Right lobe of liver (tissue), 6 donors: ENCODE data around the gene CTDP1. TPM values are rescaled to one million over a fixed set of nuclear protein-coding genes. Genes with fewer than 3 reads are reported as not detected.

Experiments used
- ATAC-seq, 4 donors: fragments of 200-7000 bp; cut with Tn5 transposase; one replicate each; pipeline ENCODE4 v1.9.1; 2020; ENCODE audit warnings: mild to moderate bottlenecking in 4 of 4, moderate library complexity in 4 of 4
- DNase-seq, 3 donors: peaks; one replicate each; pipeline ENCODE4 v3.0.0-alpha.2; 2020
- H3K27ac ChIP-seq, 3 donors: fragments of 200-600 bp; one replicate each; pipeline ENCODE4 v1.8.0; 2022
- H3K27me3 ChIP-seq, 2 donors: fragments of 200-600 bp; one replicate each; pipeline ENCODE4 v1.8.0; 2022
- H3K36me3 ChIP-seq, 4 donors: fragments of 200-600 bp; sonication (generic) in 1 of 4; one replicate each; pipeline versions ENCODE4 v1.5.1 to v1.8.0; 2017 to 2022; ENCODE audit warnings: control low read depth in 1 of 4
- H3K4me1 ChIP-seq, 4 donors: fragments of 200-600 bp; sonication (generic) in 1 of 4; one replicate each; pipeline versions ENCODE4 v1.5.1 to v1.8.0; 2017 to 2022; ENCODE audit warnings: control low read depth in 1 of 4
- H3K4me3 ChIP-seq, 3 donors: fragments of 200-600 bp; one replicate each; pipeline ENCODE4 v1.8.0; 2022
- H3K9me3 ChIP-seq, 4 donors: fragments of 200-600 bp; sonication (generic) in 1 of 4; one replicate each; pipeline versions ENCODE4 v1.5.1 to v1.8.0; 2017 to 2022; ENCODE audit warnings: control low read depth in 1 of 4
- POLR2A ChIP-seq: fragments of 450-650 bp; IDR thresholded peaks from one replicate; pipeline ENCODE4 v1.6.1; 2017; ENCODE audit warnings: antibody characterized with exemption, mild to moderate bottlenecking
- WGBS: methylation state at CpG from one replicate; pipeline ENCODE4 v1.1.6; 2018; ENCODE audit warnings: low coverage, low lambda C conversion rate; ENCODE audit not compliant: insufficient coverage; ENCODE audit errors: missing lambda C conversion rate; 5-methylcytosine and 5-hydroxymethylcytosine counted together
- intact Hi-C, 2 donors: fragments of 100-400 bp; cut with DNase I; formaldehyde crosslinking; loops; one replicate each; pipeline versions ENCODE4 v1.11.2 to v1.14.1; 2022
- total RNA-seq, 6 experiments: library from RNA; depleted of rRNA in 2 of 6; stranded (reverse); fragments of >200 nt in 2 of 6; fragmentation: NEBNext Ultra II Directional in 3 of 6; extraction: Animal tissue kit (Norgen Biotek cat#: 25700) in 3 of 6; gene quantifications; one replicate each; pipeline versions ENCODE4 v1.1.0 to v1.2.4, GENCODE V29; 2016 to 2023
- TF ChIP-seq, protein P1 (sequence below), 4 donors: fragments of 200-600 bp in 3 of 4; fragments of 450-650 bp in 1 of 4; IDR thresholded peaks; one replicate each; pipeline versions ENCODE4 v1.5.1 to v1.8.0; 2016 to 2022; ENCODE audit warnings: antibody characterized with exemption in 4 of 4, mild to moderate bottlenecking in 2 of 4
- donor health status: DM: no; HTN: yes; CAD: no.
- donor health status: DM: no; HTN: no; CAD: no.
- donor health status: DM: no; HTN: no; CAD: no.
- donor health status: DM: no; HTN: yes; CAD: no.
- donor health status: DM: no; HTN: yes; CAD: no.

Gene CTDP1
- total RNA-seq, 6 experiments from 2014 or later = 7.5 to 10.4 (median 8.2) TPM

DNA sequence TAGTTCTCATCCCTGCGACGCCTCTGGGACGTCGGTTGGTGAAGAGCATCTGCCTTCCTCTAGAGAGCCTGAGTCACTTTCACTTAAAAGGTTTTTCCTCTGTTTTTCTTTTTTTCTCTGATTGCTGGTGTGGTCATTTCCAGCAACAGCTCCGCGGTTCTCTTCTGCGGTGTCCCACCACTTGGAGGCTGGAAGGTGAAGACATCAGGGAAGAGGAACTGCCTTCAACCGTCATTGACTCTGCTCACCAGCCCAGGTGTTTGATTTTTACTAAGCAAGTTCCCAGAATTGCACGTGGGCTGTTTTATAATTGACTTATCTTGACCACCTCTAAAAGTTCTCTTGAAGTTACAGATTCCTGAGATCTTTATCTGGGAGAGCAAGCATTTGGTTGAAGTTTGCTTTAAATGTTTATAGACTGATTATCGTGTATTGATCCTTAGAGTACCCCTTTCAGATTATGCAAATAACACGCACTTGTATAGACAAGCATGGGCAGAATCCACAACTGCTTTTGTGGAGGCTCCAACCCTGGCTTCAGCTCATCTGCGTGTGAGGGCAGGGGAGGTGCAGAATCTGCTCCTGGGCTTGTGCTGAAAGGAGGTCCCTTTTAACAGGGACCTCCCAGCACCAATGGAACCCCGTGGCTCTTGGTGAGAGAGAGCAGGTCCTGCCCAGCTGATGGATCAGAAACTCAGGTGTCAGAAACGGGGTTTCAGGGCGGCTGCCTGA lies 3.5 kb downstream of the CTDP1 start:
- intact Hi-C loops = loop anchor here in 1 of 2 donors (10.0 kb wide), 1 partner anchor 312 kb away; no protein-coding TSS in a partner anchor
- H3K4me1 ChIP-seq = peaks cover 0 to 16% (median 4%) of the 10 kb centered on the region in 4 donors
- no peaks in the 10 kb centered on the region for H3K27me3 ChIP-seq
- TF ChIP-seq, protein P1, sequence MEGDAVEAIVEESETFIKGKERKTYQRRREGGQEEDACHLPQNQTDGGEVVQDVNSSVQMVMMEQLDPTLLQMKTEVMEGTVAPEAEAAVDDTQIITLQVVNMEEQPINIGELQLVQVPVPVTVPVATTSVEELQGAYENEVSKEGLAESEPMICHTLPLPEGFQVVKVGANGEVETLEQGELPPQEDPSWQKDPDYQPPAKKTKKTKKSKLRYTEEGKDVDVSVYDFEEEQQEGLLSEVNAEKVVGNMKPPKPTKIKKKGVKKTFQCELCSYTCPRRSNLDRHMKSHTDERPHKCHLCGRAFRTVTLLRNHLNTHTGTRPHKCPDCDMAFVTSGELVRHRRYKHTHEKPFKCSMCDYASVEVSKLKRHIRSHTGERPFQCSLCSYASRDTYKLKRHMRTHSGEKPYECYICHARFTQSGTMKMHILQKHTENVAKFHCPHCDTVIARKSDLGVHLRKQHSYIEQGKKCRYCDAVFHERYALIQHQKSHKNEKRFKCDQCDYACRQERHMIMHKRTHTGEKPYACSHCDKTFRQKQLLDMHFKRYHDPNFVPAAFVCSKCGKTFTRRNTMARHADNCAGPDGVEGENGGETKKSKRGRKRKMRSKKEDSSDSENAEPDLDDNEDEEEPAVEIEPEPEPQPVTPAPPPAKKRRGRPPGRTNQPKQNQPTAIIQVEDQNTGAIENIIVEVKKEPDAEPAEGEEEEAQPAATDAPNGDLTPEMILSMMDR (IDR thresholded peaks at IDR 0.05) = no peak
- TF ChIP-seq POLR2A = no peak
- DNase-seq (no peak), ATAC-seq (no peak)
- 71% methylated on average over 13 of the region's 15 CpGs for WGBS
- H3K9me3 ChIP-seq = no peaks in the 10 kb centered on the region
- H3K36me3 ChIP-seq = no peaks in the 10 kb centered on the region
- no peak overlapping the region for H3K27ac ChIP-seq
- no peak overlapping the region for H3K4me3 ChIP-seq

DNA sequence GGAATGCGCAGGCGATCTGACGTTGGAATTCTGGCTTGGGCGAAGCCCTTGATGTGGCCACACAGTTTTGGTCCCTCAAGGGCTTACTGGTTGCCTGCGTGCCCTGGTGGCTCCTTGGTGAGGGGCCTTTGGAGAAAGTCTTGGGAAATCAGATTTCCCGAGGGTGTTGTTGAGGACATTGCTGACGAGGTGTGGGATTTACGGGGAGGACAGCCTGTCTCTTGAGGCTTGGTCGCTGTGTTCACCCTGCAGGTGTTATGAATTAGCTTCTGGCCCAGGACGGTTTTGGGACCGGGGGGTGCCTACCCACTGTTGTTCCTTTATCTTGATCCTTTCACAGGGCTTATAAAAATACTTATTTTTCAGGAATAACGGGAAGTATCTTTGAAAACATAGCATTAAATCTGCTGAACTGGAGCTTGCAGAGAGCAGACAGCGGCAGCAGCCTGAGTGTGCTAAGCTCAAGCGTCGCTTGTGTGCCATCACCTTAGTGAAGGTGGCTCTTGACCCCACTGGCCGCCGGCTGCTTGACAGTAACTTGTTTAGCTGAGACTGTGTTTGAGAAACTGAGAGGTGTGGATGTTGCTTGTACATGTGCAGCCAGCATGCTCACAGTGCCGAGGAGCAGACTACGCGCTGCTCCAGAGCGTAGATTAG lies 4.2 kb downstream of the CTDP1 start:
- no peak for TF ChIP-seq POLR2A
- TF ChIP-seq, protein P1 (IDR thresholded peaks at IDR 0.05) = no peak
- ATAC-seq (no peak), DNase-seq (no peak)
- no peaks in the 10 kb centered on the region for H3K9me3 ChIP-seq
- H3K27me3 ChIP-seq = no peaks in the 10 kb centered on the region
- no peak overlapping the region for H3K27ac ChIP-seq
- no peak overlapping the region for H3K4me3 ChIP-seq
- intact Hi-C loops = loop anchor here in 1 of 2 donors (10.0 kb wide), 1 partner anchor 311 kb away; no protein-coding TSS in a partner anchor
- no peaks in the 10 kb centered on the region for H3K36me3 ChIP-seq
- 87% methylated on average over 10 of the region's 21 CpGs for WGBS
- peaks cover 0 to 11% (median 3%) of the 10 kb centered on the region in 4 donors for H3K4me1 ChIP-seq

GRCh38 chr18:79684283-79684631 lies 4.7 kb downstream of the CTDP1 start:
- no peak overlapping the region for H3K27ac ChIP-seq
- TF ChIP-seq POLR2A = no peak
- TF ChIP-seq, protein P1 (IDR thresholded peaks at IDR 0.05) = no peak
- H3K4me1 ChIP-seq = peaks cover 0 to 11% (median 3%) of the 10 kb centered on the region in 4 donors
- no peaks in the 10 kb centered on the region for H3K36me3 ChIP-seq
- H3K9me3 ChIP-seq = no peaks in the 10 kb centered on the region
- 80% methylated on average over 8 of the region's 10 CpGs for WGBS
- ATAC-seq (no peak), DNase-seq (no peak)
- no peak overlapping the region for H3K4me3 ChIP-seq
- no peaks in the 10 kb centered on the region for H3K27me3 ChIP-seq
- intact Hi-C loops = loop anchor here in 1 of 2 donors (10.0 kb wide), 1 partner anchor 311 kb away; no protein-coding TSS in a partner anchor

- Histone ChIP-seq H3K4me1 (peaks cover 0 to 11% (median 3%) of the 10 kb centered on the region in 4 donors), H3K9me3 (no peaks in the 10 kb centered on the region), H3K4me3 (no peak overlapping the region), H3K27ac (no peak overlapping the region), H3K27me3 (no peaks in the 10 kb centered on the region), H3K36me3 (no peaks in the 10 kb centered on the region)
- DNase-seq = no peak
- peak; percentile 14 to 73 (median 55) for ATAC-seq
- TF ChIP-seq, protein P1 (IDR thresholded peaks at IDR 0.05) = no peak
- TF ChIP-seq POLR2A = no peak
- 67% methylated on average over 5 of the region's 13 CpGs for WGBS
- intact Hi-C loops = loop anchor here in 1 of 2 donors (10.0 kb wide), 1 partner anchor 310 kb away; no protein-coding TSS in a partner anchor
These were observed 5.2 kb downstream of the CTDP1 start for GRCh38 chr18:79684787-79685186.
